HL-60/S4 treated with phorbol 12-myristate 13-acetate at 8.2 ng/mL for 4 days and 3 days (cell line): ENCODE measurements around the gene CYB561.

Experiments used
- in situ Hi-C: fragments of 300-500 bp; cut with MboI; formaldehyde crosslinking; loops from 2 replicates; pipeline ENCODE4 v1.15.0; 2022; ENCODE audit warnings: low sequenced_read_pairs

CYB561 gene

GRCh38 chr17:63435681-63436522 lies 10.2 kb downstream of the CYB561 start:
- in situ Hi-C loops: no loop called here

- in situ Hi-C loops: no loop called here
Measured at GRCh38 chr17:63434951-63435571, 11.0 kb downstream of the CYB561 start.

- in situ Hi-C loops: no loop called here
Measured at GRCh38 chr17:63433746-63434591, 12.1 kb downstream of the CYB561 start.

- in situ Hi-C loops: no loop called here
Measured at GRCh38 chr17:63431939-63432804, 13.9 kb downstream of the CYB561 start.

GRCh38 chr17:63431618-63431938 lies 14.5 kb downstream of the CYB561 start:
- in situ Hi-C loops: no loop called here

DNA sequence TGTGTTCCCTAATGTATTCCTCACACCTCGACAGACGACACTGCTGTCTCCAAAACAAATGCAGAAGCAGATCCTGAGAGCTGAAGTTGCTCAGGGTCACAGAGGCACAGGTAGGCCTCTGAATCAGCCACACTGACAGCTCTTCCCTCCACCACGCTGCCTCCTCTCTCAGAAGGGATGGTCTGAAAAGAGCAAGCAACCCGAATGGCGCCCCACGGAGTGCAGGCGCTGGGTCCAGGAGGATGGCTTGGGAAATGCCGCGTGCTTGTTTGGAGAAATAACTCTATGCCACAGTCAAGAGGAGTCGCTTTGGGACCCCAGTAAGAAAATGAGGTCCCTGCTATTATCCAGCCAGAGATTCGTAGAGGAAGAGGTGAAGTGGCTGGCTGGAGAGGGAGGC lies 15.9 kb downstream of the CYB561 start:
- in situ Hi-C loops: no loop called here

GRCh38 chr17:63429766-63430165 lies 16.3 kb downstream of the CYB561 start:
- in situ Hi-C loops: loop anchor here (10.0 kb wide), 1 partner anchor 175 kb away; the partner anchor contains the start of gene TACO1

DNA sequence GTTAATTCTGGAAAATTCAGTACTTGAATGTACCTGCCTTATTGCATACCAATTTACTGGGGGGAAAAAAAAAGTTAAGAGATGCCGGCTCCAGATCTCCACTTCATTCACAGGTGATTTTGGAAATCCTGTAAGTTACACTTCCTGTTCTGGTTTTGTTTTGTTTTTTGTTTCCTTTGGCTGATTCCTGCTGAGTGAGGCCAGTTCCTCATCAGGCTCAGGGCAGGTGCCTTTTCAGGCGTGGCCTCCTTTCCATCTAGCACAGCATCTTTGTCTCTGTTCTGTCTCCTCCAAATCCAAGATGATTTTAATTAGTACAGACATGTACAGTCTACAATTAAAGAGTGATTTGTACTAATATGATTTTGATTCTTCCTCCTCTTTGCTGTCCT lies 19.2 kb downstream of the CYB561 start:
- in situ Hi-C loops: loop anchor here (10.0 kb wide), 1 partner anchor 178 kb away; the partner anchor contains the start of gene TACO1

- in situ Hi-C loops: loop anchor here (10.0 kb wide), 1 partner anchor 179 kb away; the partner anchor contains the start of gene TACO1
Measured at GRCh38 chr17:63426041-63426916, 19.8 kb downstream of the CYB561 start.

DNA sequence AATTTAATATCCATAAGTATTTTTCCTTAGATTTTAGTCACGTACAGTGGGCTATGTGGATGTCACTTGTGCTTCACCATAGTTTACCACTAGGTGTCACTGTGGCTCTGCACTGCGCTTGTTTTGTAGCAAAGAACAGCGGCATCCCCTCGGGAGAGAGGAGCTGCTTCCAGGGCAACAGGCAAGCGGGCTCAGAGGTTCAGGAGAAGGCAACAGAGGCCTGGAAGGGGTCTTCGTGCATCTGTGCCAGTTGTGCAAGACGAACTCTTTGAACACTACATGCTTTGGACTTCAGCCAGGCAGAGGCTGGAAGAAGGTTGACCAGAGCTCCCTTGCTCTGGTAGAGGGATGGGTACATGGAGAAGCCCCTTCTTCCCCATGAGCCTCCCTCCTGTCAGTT lies 20.6 kb downstream of the CYB561 start:
- in situ Hi-C loops: loop anchor here (10.0 kb wide), 1 partner anchor 179 kb away; the partner anchor contains the start of gene TACO1

DNA sequence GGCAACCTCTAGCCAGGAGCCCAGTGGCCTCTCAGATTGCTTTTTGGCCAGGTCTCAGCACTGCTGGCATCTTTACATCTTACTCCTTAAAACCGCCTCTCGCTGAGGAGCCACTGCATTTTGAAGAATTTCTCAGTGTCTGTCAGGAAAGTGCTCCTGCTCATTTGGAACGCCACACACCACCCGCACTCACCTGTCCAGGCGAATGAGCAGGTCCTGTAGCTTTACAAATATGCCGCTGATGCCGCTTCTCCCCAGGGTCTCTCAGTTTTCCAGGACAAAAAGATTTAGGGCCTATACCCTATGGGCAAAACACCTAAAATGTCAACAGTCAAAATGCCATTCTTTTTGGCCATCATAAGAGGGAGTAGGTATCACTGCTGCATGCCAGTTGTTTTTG lies 22.1 kb downstream of the CYB561 start:
- in situ Hi-C loops: loop anchor here (10.0 to 25.0 kb wide), 2 partner anchors 181 to 737 kb away; partner anchors contain the start of gene TACO1

GRCh38 chr17:63423251-63423950 lies 22.7 kb downstream of the CYB561 start:
- in situ Hi-C loops: loop anchor here (10.0 to 25.0 kb wide), 2 partner anchors 181 to 736 kb away; partner anchors contain the start of gene TACO1

GRCh38 chr17:63421681-63422645 lies 24.1 kb downstream of the CYB561 start:
- in situ Hi-C loops: loop anchor here (10.0 to 25.0 kb wide), 2 partner anchors 183 to 735 kb away; partner anchors contain the start of gene TACO1

GRCh38 chr17:63420868-63421680 lies 25.0 kb downstream of the CYB561 start:
- in situ Hi-C loops: loop anchor here (10.0 to 25.0 kb wide), 2 partner anchors 184 to 734 kb away; partner anchors contain the start of gene TACO1

- in situ Hi-C loops: loop anchor here (10.0 to 25.0 kb wide), 2 partner anchors 185 to 733 kb away; partner anchors contain the start of gene TACO1
Measured at GRCh38 chr17:63419949-63420867, 25.9 kb downstream of the CYB561 start.
